DND-41 (cell line): ENCODE measurements around the gene SELENBP1.

Experiments used
- CTCF ChIP-seq: IDR thresholded peaks from 2 replicates; pipeline ENCODE4 v1.5.1; 2012; ENCODE audit warnings: borderline replicate concordance, low read length, moderate library complexity, mild to moderate bottlenecking; ENCODE audit not compliant: poor library complexity, severe bottlenecking; ENCODE audit errors: extremely low read depth
- EZH2 ChIP-seq: IDR thresholded peaks from 3 replicates; pipeline ENCODE4 v1.6.1; 2012; ENCODE audit warnings: borderline replicate concordance, low read depth, mild to moderate bottlenecking, moderate library complexity, low read length, inconsistent platforms; ENCODE audit not compliant: severe bottlenecking

GRCh38 chr1:151401125-151401788 is 28.8 kb upstream of the SELENBP1 start:
- TF ChIP-seq CTCF (no peak), EZH2 (no peak)
